ENCODE results near the gene FAM168A. TPM values are rescaled to one million over a fixed set of nuclear protein-coding genes. Genes with fewer than 3 reads are reported as not detected.

Gene FAM168A
- total RNA-seq, 1 experiment from 2014 or later: 25.9 TPM

GRCh38 chr11:73458201-73458600 is 139.7 kb downstream of the FAM168A start:
- no peak for ATAC-seq

GRCh38 chr11:73454987-73455386 is 142.9 kb downstream of the FAM168A start:
- DNase-seq (ENCODE audit: low spot score) (peak; percentile 14), ATAC-seq (no peak)
- TF ChIP-seq KAT7 (CRISPR knock-in tag; IDR thresholded peaks at IDR 0.05; ENCODE audit: borderline replicate concordance): no peak
- no peak for TF ChIP-seq ZMAT4 (CRISPR knock-in tag; IDR thresholded peaks at IDR 0.05)
- no peak for TF ChIP-seq ZNF416 (CRISPR knock-in tag; IDR thresholded peaks at IDR 0.05)
- TF ChIP-seq FOXJ3 (CRISPR knock-in tag; IDR thresholded peaks at IDR 0.05; ENCODE audit: borderline replicate concordance): no peak
- no peak for TF ChIP-seq RORB (CRISPR knock-in tag; IDR thresholded peaks at IDR 0.05)
- TF ChIP-seq SOX15 (CRISPR knock-in tag; IDR thresholded peaks at IDR 0.05): no peak
- no peak for TF ChIP-seq OVOL2 (CRISPR knock-in tag; IDR thresholded peaks at IDR 0.05; ENCODE audit: borderline replicate concordance)
- no peak for TF ChIP-seq ZNF121 (CRISPR knock-in tag; IDR thresholded peaks at IDR 0.05)
- TF ChIP-seq NFATC4 (CRISPR knock-in tag; IDR thresholded peaks at IDR 0.05): no peak
- TF ChIP-seq HMGXB4 (CRISPR knock-in tag; IDR thresholded peaks at IDR 0.05): no peak
- no peak for TF ChIP-seq JUN (CRISPR knock-in tag; IDR thresholded peaks at IDR 0.05)
- TF ChIP-seq ZNF512 (CRISPR knock-in tag; IDR thresholded peaks at IDR 0.05; ENCODE audit: borderline replicate concordance): no peak
- Mint-ChIP-seq H3K36me3 (no peaks in the 10 kb centered on the region), H3K27ac (no peak overlapping the region), H3K9me3 (no peaks in the 10 kb centered on the region), H3K27me3 (ENCODE audit: low read depth) (no peaks in the 10 kb centered on the region), H3K4me3 (no peak overlapping the region), H3K4me1 (peaks cover 6% of the 10 kb centered on the region)
- ChIA-PET CTCF (interaction anchor here (1.5 kb wide), 1 partner anchor 171 kb away, joined by 4 read pairs; no protein-coding TSS in a partner anchor), POLR2A (no interaction called here)

More at GRCh38 chr11:73458201-73458600, 139.7 kb downstream of the FAM168A start:
- no peak for DNase-seq (ENCODE audit: low spot score)
- H3K27me3 Mint-ChIP-seq (ENCODE audit: low read depth): no peaks in the 10 kb centered on the region
- H3K27ac Mint-ChIP-seq: no peak overlapping the region
- H3K4me1 Mint-ChIP-seq: no peaks in the 10 kb centered on the region
- TF ChIP-seq SP1 (CRISPR knock-in tag; conservative IDR thresholded peaks at IDR 0.05): no peak
- no peak for TF ChIP-seq NR2C2 (CRISPR knock-in tag; IDR thresholded peaks at IDR 0.05)
- TF ChIP-seq ZNF416 (CRISPR knock-in tag; IDR thresholded peaks at IDR 0.05): no peak
- no peak for TF ChIP-seq NFYB (CRISPR knock-in tag; conservative IDR thresholded peaks at IDR 0.05; ENCODE audit: low read depth)
- no peak for TF ChIP-seq E2F1 (CRISPR knock-in tag; IDR thresholded peaks at IDR 0.05)
- CTCF ChIA-PET: interaction anchor here (0.7 kb wide), 1 partner anchor 923 kb away, joined by 3 read pairs; no protein-coding TSS in a partner anchor
- H3K36me3 Mint-ChIP-seq: no peaks in the 10 kb centered on the region
- H3K9me3 Mint-ChIP-seq: no peaks in the 10 kb centered on the region
- no peak overlapping the region for H3K4me3 Mint-ChIP-seq
- POLR2A ChIA-PET: no interaction called here

- ChIA-PET CTCF (interaction anchor here (0.6 to 1.2 kb wide), 4 partner anchors 25 to 207 kb away, joined by 3 to 6 read pairs (median 3); no protein-coding TSS in a partner anchor), POLR2A (no interaction called here)
- no peak overlapping the region for H3K4me3 Mint-ChIP-seq
- H3K27ac Mint-ChIP-seq: no peak overlapping the region
- DNase-seq (ENCODE audit: low spot score) (no peak), ATAC-seq (no peak)
- no peaks in the 10 kb centered on the region for H3K27me3 Mint-ChIP-seq (ENCODE audit: low read depth)
- H3K4me1 Mint-ChIP-seq: peaks cover 11% of the 10 kb centered on the region
- no peaks in the 10 kb centered on the region for H3K36me3 Mint-ChIP-seq
- H3K9me3 Mint-ChIP-seq: peaks cover 3% of the 10 kb centered on the region
- no peak for TF ChIP-seq TEAD1 (CRISPR knock-in tag; IDR thresholded peaks at IDR 0.05)
- TF ChIP-seq FOXP4 (CRISPR knock-in tag; IDR thresholded peaks at IDR 0.05): no peak
- no peak for TF ChIP-seq ATF2 (CRISPR knock-in tag; IDR thresholded peaks at IDR 0.05; ENCODE audit: borderline replicate concordance, low read depth)
- no peak for TF ChIP-seq ERG (CRISPR knock-in tag; IDR thresholded peaks at IDR 0.05)
- no peak for TF ChIP-seq CDX4 (CRISPR knock-in tag; IDR thresholded peaks at IDR 0.05; ENCODE audit: borderline replicate concordance)
- no peak for TF ChIP-seq ATF1 (CRISPR knock-in tag; IDR thresholded peaks at IDR 0.05)
These were observed 144.3 kb downstream of the FAM168A start for GRCh38 chr11:73453562-73453961.
